Measurements from ENCODE around the gene ZNF26.
A peak's percentile ranks its signal among the peaks of the same experiment; 100 is the strongest.

The ZNF26 gene

GRCh38 chr12:133026996-133027395, 40.8 kb downstream of the ZNF26 start:
- H3K4me3 ChIP-seq (ENCODE audit: low read length): no peak overlapping the region
- TF ChIP-seq EZH2phosphoT487 (IDR thresholded peaks at IDR 0.05; ENCODE audit: borderline replicate concordance, low read length): no peak
- TF ChIP-seq CTCF (IDR thresholded peaks at IDR 0.05; ENCODE audit: low read depth, low read length, poor library complexity, severe bottlenecking): no peak
- no peaks in the 10 kb centered on the region for H3F3A ChIP-seq (ENCODE audit: control insufficient read depth, insufficient read depth)
- no peaks in the 10 kb centered on the region for H3K4me1 ChIP-seq (ENCODE audit: control insufficient read depth, low read length)
- no peak overlapping the region for H3K4me2 ChIP-seq (ENCODE audit: low read length)
- no peak overlapping the region for H3K27ac ChIP-seq (ENCODE audit: low read depth, low read length)
- no peaks in the 10 kb centered on the region for H3K36me3 ChIP-seq (ENCODE audit: control insufficient read depth, low read length)
- no peaks in the 10 kb centered on the region for H3K27me3 ChIP-seq (ENCODE audit: control insufficient read depth, low read length)
- H4K20me1 ChIP-seq (ENCODE audit: control insufficient read depth, insufficient read depth, low read depth, low read length): no peaks in the 10 kb centered on the region
- peaks cover 18% of the 10 kb centered on the region for H3K9me3 ChIP-seq (ENCODE audit: control insufficient read depth, insufficient read depth, low read length)
- no peaks in the 10 kb centered on the region for H3K9me2 ChIP-seq (replicated peaks; ENCODE audit: control insufficient read depth, low read length)
- no peaks in the 10 kb centered on the region for H3K79me2 ChIP-seq (ENCODE audit: control insufficient read depth, low read length)

GRCh38 chr12:133037207-133038005, 51.2 kb downstream of the ZNF26 start, which contains the start of gene ZNF84:
TSS of gene ZNF84 (plus strand) at chr12:133037509. CDS start at chr12:133041468, 3,959 bp downstream.
- Histone ChIP-seq H3K27me3 (ENCODE audit: control insufficient read depth, low read length) (no peaks in the 10 kb centered on the region), H3K9me3 (ENCODE audit: control insufficient read depth, insufficient read depth, low read length) (peaks cover 61% of the 10 kb centered on the region), H3K4me3 (ENCODE audit: low read length) (peak within 1 kb of the TSS; percentile 85), H3K27ac (ENCODE audit: low read depth, low read length) (peak within 1 kb of the TSS; percentile 65), H3K9me2 (replicated peaks; ENCODE audit: control insufficient read depth, low read length) (no peaks in the 10 kb centered on the region), H3F3A (ENCODE audit: control insufficient read depth, insufficient read depth) (no peaks in the 10 kb centered on the region; the same call in 1 of the 2 replicates), H3K79me2 (ENCODE audit: control insufficient read depth, low read length) (peaks cover 40% of the 10 kb centered on the region), H4K20me1 (ENCODE audit: control insufficient read depth, insufficient read depth, low read depth, low read length) (no peaks in the 10 kb centered on the region), H3K4me2 (ENCODE audit: low read length) (peak within 1 kb of the TSS; percentile 53), H3K36me3 (ENCODE audit: control insufficient read depth, low read length) (peaks cover 41% of the 10 kb centered on the region), H3K4me1 (ENCODE audit: control insufficient read depth, low read length) (peaks cover 10% of the 10 kb centered on the region)
- TF ChIP-seq EZH2phosphoT487 (IDR thresholded peaks at IDR 0.05; ENCODE audit: borderline replicate concordance, low read length) (no peak), CTCF (IDR thresholded peaks at IDR 0.05; ENCODE audit: low read depth, low read length, poor library complexity, severe bottlenecking) (no peak)

- no peaks in the 10 kb centered on the region for H3K9me2 ChIP-seq (replicated peaks; ENCODE audit: control insufficient read depth, low read length)
- peak overlapping the region; percentile 53 for H3K4me2 ChIP-seq (ENCODE audit: low read length)
- H3K79me2 ChIP-seq (ENCODE audit: control insufficient read depth, low read length): peaks cover 42% of the 10 kb centered on the region
- H3F3A ChIP-seq (ENCODE audit: control insufficient read depth, insufficient read depth): no peaks in the 10 kb centered on the region; the same call in 1 of the 2 replicates
- H3K4me3 ChIP-seq (ENCODE audit: low read length): peak overlapping the region; percentile 85
- H3K4me1 ChIP-seq (ENCODE audit: control insufficient read depth, low read length): peaks cover 10% of the 10 kb centered on the region
- peaks cover 49% of the 10 kb centered on the region for H3K36me3 ChIP-seq (ENCODE audit: control insufficient read depth, low read length)
- peak overlapping the region; percentile 65 for H3K27ac ChIP-seq (ENCODE audit: low read depth, low read length)
- H4K20me1 ChIP-seq (ENCODE audit: control insufficient read depth, insufficient read depth, low read depth, low read length): no peaks in the 10 kb centered on the region
- H3K27me3 ChIP-seq (ENCODE audit: control insufficient read depth, low read length): no peaks in the 10 kb centered on the region
- H3K9me3 ChIP-seq (ENCODE audit: control insufficient read depth, insufficient read depth, low read length): peaks cover 65% of the 10 kb centered on the region
- TF ChIP-seq CTCF (IDR thresholded peaks at IDR 0.05; ENCODE audit: low read depth, low read length, poor library complexity, severe bottlenecking) (no peak), EZH2phosphoT487 (IDR thresholded peaks at IDR 0.05; ENCODE audit: borderline replicate concordance, low read length) (no peak)
Observed at GRCh38 chr12:133038118-133038709, 52.0 kb downstream of the ZNF26 start.
